GM20000 (cell line): ENCODE measurements around the gene PYDC2.

Source experiments
- DNase-seq: peaks from one replicate; pipeline ENCODE4 v3.0.0; 2012; ENCODE audit warnings: low spot score
- CTCF ChIP-seq: IDR thresholded peaks from 2 replicates; pipeline ENCODE4 v1.5.1; 2012; ENCODE audit warnings: mild to moderate bottlenecking, control low read depth; ENCODE audit errors: extremely low read depth, missing control alignments

PYDC2 gene

GRCh38 chr3:191461113-191461595, at the start of gene PYDC2:
PYDC2 (plus strand) TSS chr3:191461163; CDS start chr3:191461163, 0 bp downstream.
- TF ChIP-seq CTCF: no peak
- no peak for DNase-seq

GRCh38 chr3:191412759-191413158, 48.2 kb upstream of the PYDC2 start:
- no peak for DNase-seq
- no peak for TF ChIP-seq CTCF

- no peak for TF ChIP-seq CTCF
- DNase-seq: no peak
These were observed 46.7 kb upstream of the PYDC2 start for GRCh38 chr3:191414286-191414685.

GRCh38 chr3:191414732-191415131, 46.2 kb upstream of the PYDC2 start:
- TF ChIP-seq CTCF: no peak
- no peak for DNase-seq

- DNase-seq: no peak
- TF ChIP-seq CTCF: no peak
These were observed 45.4 kb upstream of the PYDC2 start for GRCh38 chr3:191415566-191415965.

GRCh38 chr3:191417457-191417729, 43.6 kb upstream of the PYDC2 start:
- no peak for TF ChIP-seq CTCF
- DNase-seq: no peak

GRCh38 chr3:191420771-191421170, 40.2 kb upstream of the PYDC2 start:
- no peak for DNase-seq
- TF ChIP-seq CTCF: no peak
